Left ventricle myocardium inferior (tissue), 1 donor: Measurements from ENCODE around the gene MED13L. TPM values are rescaled to one million over a fixed set of nuclear protein-coding genes. Genes with fewer than 3 reads are reported as not detected.

Experiments used
- DNase-seq: peaks from one replicate; pipeline ENCODE4 v3.0.0-alpha.2; 2020
- H3K27ac ChIP-seq: fragments of 200-600 bp; replicated peaks from 2 replicates; pipeline ENCODE4 v1.8.0; 2021
- H3K27me3 ChIP-seq: fragments of 200-600 bp; 2 replicates; pipeline ENCODE4 v1.8.0; 2021; ENCODE audit warnings: low read depth
- H3K36me3 ChIP-seq: fragments of 200-600 bp; 2 replicates; pipeline ENCODE4 v1.8.0; 2021
- H3K4me1 ChIP-seq: fragments of 200-600 bp; 2 replicates; pipeline ENCODE4 v1.8.0; 2021
- H3K4me3 ChIP-seq: fragments of 200-600 bp; 2 replicates; pipeline ENCODE4 v1.8.0; 2021; ENCODE audit warnings: mild to moderate bottlenecking, moderate library complexity
- H3K9me3 ChIP-seq: fragments of 200-600 bp; replicated peaks from 2 replicates; pipeline ENCODE4 v1.8.0; 2021
- CTCF ChIP-seq: fragments of 200-600 bp; IDR thresholded peaks from 2 replicates; pipeline ENCODE4 v1.8.0; 2021; ENCODE audit warnings: antibody characterized with exemption, mild to moderate bottlenecking, borderline replicate concordance
- intact Hi-C: fragments of 100-400 bp; cut with micrococcal nuclease; formaldehyde crosslinking; loops from one replicate; pipeline ENCODE4 v1.11.0; 2022
- total RNA-seq: library from RNA; stranded (reverse); fragmentation: NEBNext Ultra II Directional; extraction: Animal tissue kit (Norgen Biotek cat#: 25700); gene quantifications from one replicate; pipeline ENCODE4 v1.2.1, GENCODE V29; 2021
- donor health status: DM: no; HTN: yes; CAD: no; lungs with severe emphysema.

The MED13L gene
- total RNA-seq, 1 donor from 2014 or later = 55.0 TPM

GRCh38 chr12:116010467-116010866 lies 267.0 kb downstream of the MED13L start:
- no peak overlapping the region for H3K27ac ChIP-seq
- H3K4me3 ChIP-seq = no peak overlapping the region
- no peaks in the 10 kb centered on the region for H3K9me3 ChIP-seq
- intact Hi-C loops = no loop called here
- H3K36me3 ChIP-seq = peaks cover 88% of the 10 kb centered on the region
- H3K4me1 ChIP-seq = peaks cover 5% of the 10 kb centered on the region
- no peaks in the 10 kb centered on the region for H3K27me3 ChIP-seq
- TF ChIP-seq CTCF = no peak
- DNase-seq = no peak

- TF ChIP-seq CTCF = peak; percentile 31
- H3K27ac ChIP-seq = no peak overlapping the region
- no peak overlapping the region for H3K4me3 ChIP-seq
- intact Hi-C loops = no loop called here
- H3K4me1 ChIP-seq = peaks cover 5% of the 10 kb centered on the region
- H3K27me3 ChIP-seq = no peaks in the 10 kb centered on the region
- DNase-seq = no peak
- peaks cover 93% of the 10 kb centered on the region for H3K36me3 ChIP-seq
- no peaks in the 10 kb centered on the region for H3K9me3 ChIP-seq
Observed at GRCh38 chr12:116009805-116010204, 267.7 kb downstream of the MED13L start.

- no peak overlapping the region for H3K4me3 ChIP-seq
- no peaks in the 10 kb centered on the region for H3K27me3 ChIP-seq
- intact Hi-C loops = no loop called here
- no peak overlapping the region for H3K27ac ChIP-seq
- no peaks in the 10 kb centered on the region for H3K9me3 ChIP-seq
- peaks cover 87% of the 10 kb centered on the region for H3K36me3 ChIP-seq
- H3K4me1 ChIP-seq = peaks cover 5% of the 10 kb centered on the region
- no peak for DNase-seq
- no peak for TF ChIP-seq CTCF
Observed at GRCh38 chr12:116006141-116006540, 271.4 kb downstream of the MED13L start.

DNA sequence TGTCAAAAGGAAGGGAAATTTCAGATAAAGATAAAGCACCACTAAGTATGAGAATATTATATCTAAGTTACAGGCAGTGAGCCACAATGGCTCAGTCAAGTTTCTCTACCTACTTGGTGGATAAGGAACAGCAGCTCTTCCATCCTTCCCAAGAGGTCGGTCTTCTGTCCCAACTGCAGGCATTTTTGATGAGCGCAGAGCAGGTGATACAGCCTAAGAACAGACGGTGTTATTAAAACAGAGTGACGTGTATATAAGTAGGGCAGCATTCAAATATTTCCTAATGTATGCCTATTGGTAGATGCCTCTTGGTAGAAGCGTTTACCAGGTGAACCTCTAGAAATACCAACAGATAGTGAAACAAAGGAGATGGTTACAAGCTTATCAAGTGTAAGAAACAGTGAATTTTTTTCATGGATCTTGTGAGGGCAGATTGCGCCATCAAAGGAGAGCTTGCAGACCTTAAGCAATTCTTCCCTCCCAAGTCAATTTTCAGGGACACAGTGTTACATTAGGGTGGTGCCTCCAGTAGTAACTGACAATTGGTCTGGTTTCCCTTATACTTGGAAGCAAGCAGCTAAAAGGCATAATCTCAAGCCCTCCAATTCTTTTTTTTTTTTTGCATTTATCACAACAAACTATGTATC lies 274.5 kb downstream of the MED13L start:
- no peaks in the 10 kb centered on the region for H3K27me3 ChIP-seq
- TF ChIP-seq CTCF = no peak

GRCh38 chr12:116000252-116000651 lies 277.2 kb downstream of the MED13L start:
- intact Hi-C loops = no loop called here
- Histone ChIP-seq H3K36me3 (peaks cover 56% of the 10 kb centered on the region), H3K4me1 (peaks cover 9% of the 10 kb centered on the region), H3K27ac (no peak overlapping the region), H3K4me3 (no peak overlapping the region), H3K27me3 (no peaks in the 10 kb centered on the region), H3K9me3 (no peaks in the 10 kb centered on the region)
- no peak for DNase-seq
- no peak for TF ChIP-seq CTCF

More for the DNA sequence above, 274.5 kb downstream of the MED13L start:
- H3K36me3 ChIP-seq = peaks cover 62% of the 10 kb centered on the region
- H3K4me3 ChIP-seq = no peak overlapping the region
- no peaks in the 10 kb centered on the region for H3K9me3 ChIP-seq
- H3K27ac ChIP-seq = no peak overlapping the region
- intact Hi-C loops = no loop called here
- H3K4me1 ChIP-seq = peaks cover 8% of the 10 kb centered on the region
- DNase-seq = no peak
